GM12878 (cell line): ENCODE measurements around the gene KHNYN. TPM values are rescaled to one million over a fixed set of nuclear protein-coding genes. Genes with fewer than 3 reads are reported as not detected.

Experiments
- CHD1 ChIP-seq: IDR thresholded peaks from 2 replicates; pipeline ENCODE4 v1.6.1; 2012; ENCODE audit warnings: low read depth, low read length, improper control_type of control experiment
- CHD2 ChIP-seq: IDR thresholded peaks from 2 replicates; pipeline ENCODE4 v1.6.1; 2011; ENCODE audit warnings: low read depth, low read length, improper control_type of control experiment, borderline replicate concordance
- EED ChIP-seq: sonication (generic); IDR thresholded peaks from 2 replicates; pipeline ENCODE4 v1.6.1; 2016; ENCODE audit warnings: antibody characterized with exemption, low read depth
- ELK1 ChIP-seq: IDR thresholded peaks from 2 replicates; pipeline ENCODE4 v1.6.1; 2012; ENCODE audit warnings: low read depth, low read length, improper control_type of control experiment
- MXI1 ChIP-seq: fragments of 150-350 bp; IDR thresholded peaks from 2 replicates; pipeline ENCODE4 v1.6.1; 2011; ENCODE audit warnings: low read depth, mild to moderate bottlenecking, inconsistent platforms, low read length, improper control_type of control experiment
- NKRF ChIP-seq: fragments of 450-650 bp; conservative IDR thresholded peaks from 2 replicates; pipeline ENCODE4 v1.6.1; 2017; ENCODE audit warnings: mild to moderate bottlenecking, moderate library complexity
- NR2F1 ChIP-seq: fragments of 450-650 bp; conservative IDR thresholded peaks from 2 replicates; pipeline ENCODE4 v1.6.1; 2017; ENCODE audit warnings: mild to moderate bottlenecking
- POLR2AphosphoS5 ChIP-seq: IDR thresholded peaks from 2 replicates; pipeline ENCODE4 v1.6.1; 2011; ENCODE audit warnings: mild to moderate bottlenecking, low read length, inconsistent platforms
- PRDM15 ChIP-seq: fragments of 450-650 bp; formaldehyde crosslinking; IDR thresholded peaks from 2 replicates; pipeline ENCODE4 v1.4.0; 2020; ENCODE audit warnings: mild to moderate bottlenecking, moderate library complexity
- SMAD1 ChIP-seq: fragments of 450-650 bp; IDR thresholded peaks from 2 replicates; pipeline ENCODE4 v1.6.1; 2018; ENCODE audit warnings: mild to moderate bottlenecking, low read depth; ENCODE audit not compliant: partially characterized antibody
- SMARCA5 ChIP-seq: fragments of 450-650 bp; IDR thresholded peaks from 2 replicates; pipeline ENCODE4 v1.6.1; 2017; ENCODE audit warnings: mild to moderate bottlenecking
- SP1 ChIP-seq: IDR thresholded peaks from one replicate; pipeline ENCODE4 v1.6.1; 2011; ENCODE audit warnings: low read depth, low read length
- SREBF1 ChIP-seq: IDR thresholded peaks from 2 replicates; pipeline ENCODE4 v1.6.1; 2012; ENCODE audit warnings: mild to moderate bottlenecking, low read length
- YBX1 ChIP-seq: fragments of 450-650 bp; IDR thresholded peaks from 2 replicates; pipeline ENCODE4 v1.6.1; 2016; ENCODE audit warnings: antibody characterized with exemption
- YY1 ChIP-seq: IDR thresholded peaks from 2 replicates; pipeline ENCODE4 v1.6.1; 2011; ENCODE audit warnings: low read depth, mild to moderate bottlenecking, low read length
- ZBED1 ChIP-seq: IDR thresholded peaks from 2 replicates; pipeline ENCODE4 v1.6.1; 2016; ENCODE audit warnings: borderline replicate concordance
- ZBTB40 ChIP-seq: fragments of 450-650 bp; IDR thresholded peaks from 2 replicates; pipeline ENCODE4 v1.6.1; 2016; ENCODE audit warnings: mild to moderate bottlenecking, moderate library complexity, borderline replicate concordance
- polyA plus RNA-seq, 11 experiments: library from polyadenylated mRNA; depleted of rRNA in 4 of 11; unstranded in 6 of 11; stranded (reverse) in 5 of 11; fragments of >200 nt; fragmentation: Nextera tagmentation in 4 of 11; fragmentation: Illumina TruSeq in 1 of 11; extraction: Ambion mirVana in 4 of 11; extraction: Trizol in 1 of 11; gene quantifications; 1 replicate in 1 of 11; 2 replicates in 10 of 11; pipeline versions ENCODE4 v1.2.1 to v1.2.3, GENCODE V29; 2011 to 2016; ENCODE audit warnings: inconsistent platforms in 2 of 11, missing spikeins in 2 of 11, low read depth in 1 of 11
- total RNA-seq, 4 experiments: library from RNA; depleted of rRNA in 3 of 4; stranded (reverse); fragments of >200 nt in 3 of 4; fragmentation: Illumina TruSeq in 1 of 4; extraction: Trizol in 1 of 4; gene quantifications; 2 replicates each; pipeline versions ENCODE4 v1.2.1 to v1.2.3, GENCODE V29; 2013 to 2021

Gene KHNYN
- total and polyA plus RNA-seq, 10 of the 15 experiments (the other 5 are each of a cell fraction or from before 2014, with no cell fraction given), result 1.4 to 34.7 (median 21.5) TPM

- 0 out of 2 replicates have a peak, but pooled peaks have one; percentile 44 for TF ChIP-seq NKRF
- TF ChIP-seq YBX1, result no peak
- peak; percentile 9 for TF ChIP-seq SP1
- TF ChIP-seq ZBTB40, result peak; percentile 97
- peak; percentile 73 for TF ChIP-seq NR2F1
- TF ChIP-seq SMAD1, result peak; percentile 82
- TF ChIP-seq PRDM15 (CRISPR knock-in tag), result 0 out of 2 replicates have a peak, but pooled peaks have one; percentile 23
- TF ChIP-seq MXI1, result peak; percentile 70
- TF ChIP-seq SMARCA5, result peak; percentile 79
- TF ChIP-seq ELK1, result peak; percentile 29; the same call in 1 of the 2 replicates
- TF ChIP-seq POLR2AphosphoS5, result peak; percentile 87
- no peak; the same call in 1 of the 2 replicates for TF ChIP-seq ZBED1
- 0 out of 2 replicates have a peak, but pooled peaks have one; percentile 64 for TF ChIP-seq YY1
- TF ChIP-seq CHD2, result peak; percentile 82; the same call in 1 of the 2 replicates
- TF ChIP-seq EED, result peak; percentile 57; the same call in 1 of the 2 replicates
- 0 out of 2 replicates have a peak, but pooled peaks have one; percentile 68 for TF ChIP-seq CHD1
- peak; percentile 93 for TF ChIP-seq SREBF1
Measured at GRCh38 chr14:24442240-24443052, 12.7 kb downstream of the KHNYN start, which contains the start of gene SDR39U1 (continued).
